ENCODE data around the gene FIBP.
"Not testable (repeated sequence)": the region's sequence is repeated elsewhere in the genome, so short reads cannot be mapped to it uniquely, and the experiment has no call there.

Gene FIBP

DNA sequence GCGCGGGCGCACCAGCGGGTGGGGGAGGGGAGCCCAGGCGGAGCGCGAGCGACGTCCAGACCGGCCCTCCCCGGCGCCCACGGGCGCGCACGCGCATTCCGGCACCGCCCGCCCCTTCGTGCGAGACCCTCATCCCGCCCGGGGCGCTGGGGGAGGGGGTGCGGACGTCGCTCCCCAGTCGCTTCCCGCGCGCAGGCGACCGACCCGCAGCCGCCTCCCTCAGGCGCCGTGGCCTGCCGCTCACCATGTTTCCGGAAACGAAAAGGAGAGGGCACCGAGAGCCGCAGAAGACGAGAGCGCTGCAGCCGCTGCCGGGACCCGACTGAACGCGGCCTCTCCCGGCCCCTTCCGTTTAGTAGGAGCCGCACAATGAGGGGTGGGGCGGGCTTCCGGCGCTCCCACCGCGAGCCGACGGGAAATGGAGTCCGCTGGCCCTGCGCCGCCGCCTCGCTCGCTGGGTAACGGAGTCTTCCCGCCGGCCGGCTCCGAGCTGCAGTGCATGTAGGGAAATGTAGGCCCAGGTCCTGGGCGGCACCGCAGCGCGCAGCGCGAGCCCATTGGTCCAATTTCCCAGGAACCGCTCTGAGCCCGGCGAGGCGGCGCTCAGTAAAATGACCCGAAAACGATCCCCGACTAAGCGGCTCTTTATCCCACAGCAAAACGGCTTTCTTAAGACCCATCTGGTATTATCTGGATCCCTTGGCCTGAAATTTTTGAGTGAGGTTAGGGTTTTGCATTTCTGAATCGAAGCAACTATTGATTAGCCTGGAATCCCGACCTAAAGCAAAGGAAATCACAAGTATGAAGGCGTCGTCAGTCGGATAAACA, 30.2 kb downstream of the FIBP start, which contains the start of gene CFL1:
CFL1 (minus strand) TSS at position 328 of the 828 bp plus-strand sequence; CDS start at position 247, 81 bp downstream.
- DNase-seq = peak; percentile 91

DNA sequence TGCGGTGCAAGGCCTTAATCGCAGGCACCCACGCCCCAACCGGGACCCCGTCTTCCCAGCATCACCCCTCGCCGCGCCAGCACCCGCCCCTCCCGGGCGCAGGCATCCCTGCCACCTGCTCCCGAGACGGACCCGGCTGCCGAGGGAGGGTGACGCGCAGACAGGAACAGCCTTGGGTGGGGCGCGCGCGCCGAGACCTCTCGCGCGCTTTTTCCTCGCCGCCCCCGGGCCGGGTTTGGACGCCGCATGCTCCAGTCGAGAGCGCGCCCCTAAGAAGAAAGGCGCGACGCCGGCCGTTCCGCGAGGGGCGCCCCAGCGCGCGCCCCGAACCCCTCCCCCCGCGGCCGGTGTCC, 30.8 kb downstream of the FIBP start:
- DNase-seq = no peak

DNA sequence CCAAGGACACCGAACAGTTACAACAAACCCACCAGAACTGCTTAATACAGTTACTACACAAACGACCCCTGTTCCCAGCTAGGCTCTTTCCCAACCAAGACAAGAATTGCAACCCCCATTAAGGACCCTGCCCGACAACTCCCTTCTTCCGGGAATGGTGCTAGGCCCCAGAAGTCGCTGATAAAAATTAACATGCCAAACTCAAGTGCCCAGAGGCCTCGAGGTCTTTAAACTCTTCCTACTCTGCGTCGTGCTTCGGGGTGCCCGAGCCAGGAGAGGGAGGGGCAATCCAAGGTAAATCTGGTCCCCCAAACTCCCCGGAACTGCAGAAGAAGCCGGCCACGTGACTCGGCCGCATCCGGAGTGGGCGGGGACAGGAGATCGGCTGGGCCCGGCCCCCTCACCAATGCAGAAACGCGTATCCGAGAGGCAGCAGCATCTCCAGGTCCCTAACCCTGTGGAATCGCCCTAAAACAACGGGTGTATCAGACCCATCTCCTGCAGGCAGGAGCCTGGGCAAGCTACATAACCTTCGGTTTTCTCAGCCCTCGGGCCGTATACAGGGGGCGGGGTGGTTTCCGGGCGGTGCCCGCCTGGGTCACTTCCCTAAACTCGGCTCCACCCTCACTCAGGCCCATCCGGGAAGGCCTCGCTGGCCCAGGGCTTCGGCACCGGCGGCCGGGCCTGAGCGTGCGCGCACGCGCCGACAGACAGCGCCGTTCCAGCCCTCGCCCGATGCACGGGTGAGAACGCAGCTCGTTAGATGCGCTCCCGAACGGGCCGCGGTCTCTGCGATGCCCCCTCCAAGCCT, 31.4 kb downstream of the FIBP start:
- peak; percentile 28 for DNase-seq

DNA sequence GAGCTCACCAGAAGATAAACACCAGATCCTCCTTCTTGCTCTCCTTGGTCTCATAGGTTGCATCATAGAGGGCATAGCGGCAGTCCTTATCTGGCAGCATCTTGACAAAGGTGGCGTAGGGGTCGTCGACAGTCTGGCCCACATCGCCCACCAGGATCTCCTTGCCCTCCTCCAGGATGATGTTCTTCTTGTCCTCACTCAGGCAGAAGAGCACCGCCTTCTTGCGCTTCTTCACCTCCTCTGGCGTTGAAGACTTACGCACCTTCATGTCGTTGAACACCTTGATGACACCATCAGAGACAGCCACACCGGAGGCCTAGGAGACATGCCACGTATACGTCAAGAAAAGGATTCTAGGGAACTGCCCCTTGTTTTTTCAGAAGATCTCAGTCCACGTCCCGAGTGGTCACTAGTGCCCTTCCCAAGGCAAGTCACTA, 32.3 kb downstream of the FIBP start:
- no peak for DNase-seq

DNA sequence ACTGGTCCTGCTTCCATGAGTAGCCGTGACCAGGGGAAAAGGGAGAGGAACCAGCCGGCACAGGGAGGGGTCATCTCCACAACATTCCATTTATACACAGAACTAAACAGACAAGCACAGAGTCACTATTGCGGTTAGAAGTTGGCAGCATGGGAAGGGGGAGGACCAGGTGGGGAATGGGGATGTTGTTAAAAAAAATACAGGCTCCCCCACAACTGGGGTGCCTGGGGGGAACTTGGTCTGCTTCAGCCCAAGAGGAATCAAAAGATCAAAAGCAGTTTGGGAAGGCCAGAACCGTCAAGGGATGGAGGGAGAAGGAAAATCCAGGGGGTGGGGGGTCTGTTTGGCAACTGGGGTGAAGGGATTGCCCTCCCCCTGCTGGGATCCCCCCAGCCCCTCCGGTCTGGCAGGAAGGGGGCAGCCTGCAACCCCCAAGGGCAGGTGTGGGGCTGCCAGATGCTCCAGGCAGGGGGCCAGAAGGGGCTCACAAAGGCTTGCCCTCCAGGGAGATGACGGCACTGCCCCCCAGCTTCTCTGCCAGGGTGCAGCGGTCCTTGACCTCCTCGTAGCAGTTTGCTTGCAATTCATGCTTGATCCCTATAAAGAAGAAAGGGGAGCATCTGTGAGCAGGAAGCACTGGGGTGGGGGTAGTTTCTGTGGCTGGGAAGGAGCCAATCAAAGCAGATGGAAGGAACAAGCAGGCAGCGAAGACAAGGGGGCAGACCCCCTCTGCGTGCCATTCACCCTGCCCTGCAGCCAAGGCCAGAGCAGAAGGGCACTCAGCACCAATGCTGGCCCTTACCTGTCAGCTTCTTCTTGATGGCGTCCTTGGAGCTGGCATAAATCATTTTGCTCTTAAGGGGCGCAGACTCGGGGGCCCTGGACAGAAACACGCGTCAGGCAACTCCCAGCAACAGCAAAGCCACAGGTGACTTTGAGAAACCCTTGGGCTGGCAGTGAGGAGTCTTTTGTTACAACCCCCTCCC, 33.1 kb downstream of the FIBP start:
- DNase-seq = no peak

DNA sequence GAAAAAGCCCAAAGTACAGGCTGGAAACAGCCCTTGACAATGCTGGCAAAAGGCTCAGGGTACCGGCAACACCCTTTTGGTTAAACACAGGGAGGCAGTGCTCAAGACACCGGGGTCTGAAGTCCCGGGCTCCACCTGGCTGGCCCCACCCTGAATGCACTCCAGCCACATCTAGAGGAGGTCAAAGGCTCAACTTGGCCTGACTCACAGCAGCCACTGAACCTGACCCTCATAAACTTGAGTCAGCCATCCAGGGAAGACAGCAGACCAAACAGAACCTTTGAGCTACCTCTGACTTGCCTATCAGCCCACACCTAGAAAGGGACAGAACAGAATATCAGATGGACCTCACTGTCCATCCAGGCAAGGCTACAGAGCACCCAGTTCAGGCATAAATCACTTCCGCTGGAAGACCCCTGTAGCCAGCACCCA, 34.1 kb downstream of the FIBP start:
- no peak for DNase-seq

DNA sequence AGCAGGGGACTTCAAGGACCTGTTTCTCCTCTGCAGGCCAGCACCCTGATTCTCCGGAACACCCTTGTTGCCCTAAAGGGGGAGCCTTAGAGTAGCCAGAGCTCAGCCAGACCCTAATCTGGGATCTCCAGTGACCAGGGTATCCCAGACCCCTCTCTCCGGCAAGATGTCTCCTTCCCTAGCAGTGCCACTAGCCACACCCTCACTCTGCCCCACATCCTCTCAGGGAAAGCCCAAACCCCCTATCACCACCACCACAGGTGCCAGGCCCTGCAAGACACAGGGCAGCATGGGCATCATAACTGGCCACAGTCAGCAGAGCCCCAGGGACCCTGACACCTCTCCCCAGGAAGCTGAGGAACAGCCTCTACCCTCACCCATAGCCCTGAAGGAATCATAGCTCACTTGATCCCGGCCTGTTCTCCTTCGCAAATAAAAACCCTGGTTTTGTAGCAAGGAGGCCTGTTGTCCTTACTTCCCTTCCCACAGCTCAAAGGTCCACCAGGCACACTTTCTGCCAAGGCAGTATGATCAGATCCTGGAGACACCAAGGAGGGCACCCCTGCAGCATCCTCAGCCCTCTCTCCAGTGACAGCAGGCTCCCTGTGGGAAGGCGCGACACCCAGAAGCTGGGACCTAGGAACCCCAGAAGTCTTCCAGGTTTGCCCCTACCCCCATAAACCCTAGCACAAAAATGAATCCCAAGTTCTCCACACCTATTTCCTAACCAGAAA, 34.9 kb downstream of the FIBP start:
- DNase-seq = no peak

DNA sequence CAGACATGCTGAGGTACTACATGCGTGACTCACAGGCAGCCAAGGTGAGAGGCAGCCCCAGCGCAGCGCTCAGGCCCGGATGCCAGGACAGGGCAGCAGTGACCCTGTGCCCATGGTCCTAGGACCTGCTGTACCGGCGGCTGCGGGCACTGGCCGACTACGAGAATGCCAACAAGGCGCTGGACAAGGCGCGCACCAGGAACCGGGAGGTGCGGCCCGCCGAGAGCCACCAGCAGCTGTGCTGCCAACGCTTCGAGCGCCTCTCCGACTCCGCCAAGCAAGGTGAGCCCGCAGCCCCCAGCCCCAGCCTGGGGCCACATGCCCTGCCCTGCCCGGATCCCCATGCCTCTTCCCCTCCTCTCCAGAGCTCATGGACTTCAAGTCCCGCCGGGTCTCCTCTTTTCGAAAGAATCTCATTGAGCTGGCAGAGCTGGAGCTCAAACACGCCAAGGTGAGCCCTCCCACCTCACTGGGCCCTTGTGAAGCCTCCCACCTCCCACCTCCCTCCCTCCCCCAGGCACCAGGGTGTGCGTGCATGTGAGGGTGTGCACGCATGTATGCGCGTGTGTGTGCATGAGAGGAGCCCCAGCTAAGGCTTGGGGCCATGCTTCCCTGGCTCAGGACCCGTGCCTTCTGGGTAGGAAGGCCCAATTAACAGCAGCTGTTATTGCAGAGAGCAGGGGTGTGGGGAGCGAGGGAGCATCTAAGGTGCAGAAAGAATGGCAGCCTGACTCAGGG, 35.6 kb downstream of the FIBP start:
- DNase-seq = no peak

DNA sequence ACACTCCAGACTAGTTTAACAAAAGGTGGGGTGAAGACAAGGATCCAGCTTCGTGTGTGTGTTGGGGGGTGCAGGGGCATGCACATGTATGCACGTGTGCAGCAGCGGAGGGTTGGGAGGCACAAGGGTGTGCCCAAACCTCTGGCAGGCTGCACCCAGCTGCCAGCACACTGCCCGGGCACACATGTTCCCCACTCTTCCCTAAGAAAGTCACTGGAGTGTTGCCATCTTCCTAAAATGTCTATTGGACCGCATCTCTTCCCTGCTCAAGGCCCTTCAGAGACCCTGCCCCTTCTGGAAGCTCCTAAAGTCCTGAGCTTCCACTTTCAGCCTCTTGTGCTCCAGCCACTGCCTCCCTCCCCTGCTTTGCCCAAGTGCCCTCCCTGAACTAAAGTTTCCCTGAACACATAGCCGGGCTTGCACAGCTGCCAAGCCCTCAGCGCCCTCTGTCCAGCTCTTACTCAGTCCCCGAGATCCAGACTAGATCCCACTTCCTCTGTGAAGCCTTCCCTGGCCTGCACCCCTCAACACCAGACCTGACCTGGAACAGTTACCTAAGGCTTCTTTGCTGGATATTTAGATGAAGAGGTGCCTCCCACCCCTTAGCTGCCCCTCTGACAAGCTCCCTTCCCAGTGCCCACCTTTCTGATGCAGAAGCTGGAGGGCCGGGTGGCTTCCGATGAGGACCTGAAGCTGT, 36.3 kb downstream of the FIBP start:
- no peak for DNase-seq

DNA sequence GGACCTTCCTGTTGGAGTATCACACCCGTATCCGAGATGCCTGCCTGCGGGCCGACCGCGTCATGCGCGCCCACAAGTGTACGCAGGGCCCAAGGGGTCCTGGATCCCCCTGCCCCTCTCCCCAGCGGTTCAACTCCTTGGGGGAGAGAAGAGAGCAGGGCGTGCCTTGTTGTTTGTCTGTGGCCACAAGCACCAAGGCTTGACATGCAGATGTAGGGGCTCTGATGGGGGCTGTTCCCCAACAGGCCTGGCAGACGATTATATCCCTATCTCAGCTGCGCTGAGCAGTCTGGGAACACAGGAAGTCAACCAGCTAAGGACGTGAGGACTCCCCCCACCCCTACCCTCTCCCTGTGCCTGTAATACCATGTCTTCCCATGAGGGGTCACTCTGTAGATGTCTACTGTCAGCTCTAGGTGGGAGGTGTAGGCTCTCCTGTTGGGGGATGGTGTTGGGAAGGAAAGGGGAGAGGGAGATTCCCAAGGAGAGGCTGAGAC, 37.1 kb downstream of the FIBP start:
- no peak for DNase-seq

DNA sequence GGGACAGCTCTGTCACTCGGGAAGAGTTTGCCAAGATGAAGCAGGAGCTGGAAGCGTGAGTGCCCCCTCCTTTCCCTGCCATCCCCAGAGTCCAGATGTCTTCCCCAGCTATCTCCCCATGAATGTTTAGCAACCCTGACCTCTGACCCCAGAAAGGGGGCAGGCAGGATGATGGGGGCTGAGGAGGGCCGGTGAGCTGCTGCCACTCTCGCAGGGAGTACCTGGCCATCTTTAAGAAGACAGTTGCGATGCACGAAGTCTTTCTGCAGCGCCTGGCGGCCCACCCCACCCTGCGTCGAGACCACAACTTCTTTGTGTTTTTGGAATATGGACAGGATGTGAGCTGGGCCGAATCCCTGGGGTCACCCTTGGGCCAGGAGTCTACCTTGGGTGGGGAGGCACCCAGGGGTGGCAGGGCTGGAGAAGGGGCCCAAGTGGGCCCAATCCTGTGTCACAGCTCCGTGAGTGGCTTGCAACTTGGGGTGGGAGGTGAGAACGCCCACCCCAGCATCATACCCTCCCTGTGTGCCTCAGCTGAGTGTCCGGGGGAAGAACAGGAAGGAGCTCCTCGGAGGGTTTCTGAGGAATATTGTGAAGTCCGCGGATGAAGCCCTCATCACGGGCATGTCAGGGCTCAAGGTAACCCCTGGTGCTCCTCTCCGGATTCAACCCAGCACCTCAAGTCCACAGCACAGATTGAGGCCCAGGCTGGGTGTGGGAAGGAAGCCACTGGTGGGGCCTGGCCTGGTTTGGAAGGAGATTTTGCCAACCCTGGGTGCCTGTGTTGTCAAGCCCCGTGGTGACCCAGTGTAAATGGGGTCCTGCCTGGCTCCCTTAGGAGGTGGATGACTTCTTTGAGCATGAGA, 37.8 kb downstream of the FIBP start:
- no peak for DNase-seq

DNA sequence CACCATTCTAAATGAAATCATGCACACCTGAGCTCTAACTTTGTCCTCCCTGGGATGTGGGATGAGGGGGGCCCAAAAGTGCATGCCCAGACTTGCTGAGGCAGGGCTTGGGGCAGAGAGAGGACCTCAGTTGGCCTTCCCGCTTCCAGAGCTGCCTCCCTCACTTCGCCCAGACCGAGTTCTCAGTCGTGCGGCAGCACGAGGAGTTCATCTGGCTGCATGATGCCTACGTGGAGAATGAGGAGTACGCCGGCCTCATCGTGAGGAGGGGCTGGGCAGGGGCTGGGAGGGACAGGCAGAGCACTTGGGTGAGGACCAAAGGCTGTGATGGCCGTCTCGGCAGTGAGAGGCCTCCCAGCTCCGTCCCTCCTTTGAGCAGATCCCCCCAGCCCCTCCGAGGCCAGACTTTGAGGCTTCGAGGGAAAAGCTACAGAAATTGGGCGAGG, 38.5 kb downstream of the FIBP start:
- no peak for DNase-seq

DNA sequence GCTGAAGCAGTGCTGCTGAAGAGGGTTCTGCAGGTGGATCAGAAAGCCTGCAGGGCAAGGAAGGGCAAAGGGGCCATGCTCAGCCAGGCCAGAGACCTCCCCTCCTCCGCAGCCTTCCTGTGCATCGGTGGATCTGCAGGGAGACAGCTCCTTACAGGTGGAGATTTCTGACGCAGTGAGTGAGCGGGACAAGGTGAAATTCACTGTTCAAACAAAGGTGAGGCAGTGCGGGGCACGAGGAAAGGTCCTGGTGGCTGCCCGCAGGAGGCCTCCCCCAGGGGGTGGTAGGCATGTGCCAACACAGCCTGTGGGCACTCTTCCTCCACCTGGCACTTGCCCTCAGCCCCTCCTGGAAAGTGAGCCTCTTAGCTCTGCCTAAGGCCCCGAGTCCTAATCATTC, 38.9 kb downstream of the FIBP start:
- DNase-seq = no peak

DNA sequence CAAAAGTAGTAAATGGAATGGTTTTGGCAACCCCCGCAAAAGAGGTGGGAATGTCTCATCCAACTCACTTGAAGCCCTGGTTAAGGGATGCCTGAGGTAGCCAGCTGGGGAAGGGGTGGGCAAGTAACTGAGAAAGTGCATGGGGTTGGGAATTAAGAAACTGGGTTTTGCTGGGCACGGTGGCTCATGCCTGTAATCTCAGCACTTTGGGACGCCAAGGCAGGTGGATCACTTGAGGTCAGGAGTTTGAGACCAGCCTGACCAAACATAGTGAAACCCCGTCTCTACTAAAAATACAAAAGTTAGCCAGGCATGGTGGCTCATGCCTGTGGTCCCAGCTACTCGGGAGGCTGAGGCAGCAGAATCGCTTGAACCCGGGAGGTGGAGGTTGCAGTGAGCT, 39.6 kb downstream of the FIBP start:
- DNase-seq = not testable (repeated sequence)

DNA sequence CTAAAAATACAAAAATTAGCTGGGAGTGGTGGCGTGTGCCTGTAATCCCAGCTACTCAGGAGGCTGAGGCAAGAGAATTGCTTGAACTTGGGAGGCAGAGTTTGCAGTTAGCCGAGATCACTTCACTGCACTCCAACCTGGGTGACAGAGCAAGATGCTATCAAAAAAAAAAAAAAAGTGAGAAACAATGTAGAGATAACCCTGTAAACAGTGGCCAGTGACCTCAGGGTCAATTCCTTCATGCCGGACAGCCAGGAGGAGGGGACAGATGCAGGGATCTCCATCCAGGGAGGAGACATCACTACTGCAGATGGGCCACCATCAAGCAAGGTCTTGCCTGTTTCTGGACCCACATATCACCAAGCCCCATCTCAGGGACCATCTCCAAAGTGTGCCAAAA, 40.5 kb downstream of the FIBP start:
- no peak for DNase-seq

DNA sequence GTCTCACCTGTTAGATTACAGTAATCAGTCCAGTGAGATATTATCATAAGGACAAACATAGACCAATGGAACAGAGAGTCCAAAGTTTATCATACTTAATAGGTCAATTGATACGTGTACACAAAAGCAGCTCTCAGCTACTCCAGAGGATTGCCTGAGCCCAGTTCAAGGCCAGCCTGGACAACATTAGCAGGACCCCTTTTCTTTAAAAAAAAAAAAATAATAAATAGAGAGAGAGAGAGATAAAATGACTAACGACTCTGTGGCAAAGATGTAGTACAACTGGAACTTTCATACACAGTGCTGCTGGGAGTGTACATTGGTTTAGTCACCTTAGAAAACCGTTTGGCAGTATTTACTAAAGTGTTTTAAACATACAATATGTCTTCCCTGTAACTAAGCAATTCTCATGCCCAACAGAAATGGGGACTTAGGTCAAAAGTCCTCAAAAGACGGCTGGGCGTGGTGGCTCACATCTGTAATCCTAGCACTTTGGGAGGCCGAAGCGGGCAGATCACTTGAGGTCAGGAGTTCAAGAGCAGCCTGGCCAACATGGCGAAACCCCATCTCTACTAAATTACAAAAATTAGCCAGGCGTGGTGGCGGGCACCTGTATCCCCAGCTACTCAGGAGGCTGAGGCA, 43.9 kb downstream of the FIBP start:
- DNase-seq = no peak

DNA sequence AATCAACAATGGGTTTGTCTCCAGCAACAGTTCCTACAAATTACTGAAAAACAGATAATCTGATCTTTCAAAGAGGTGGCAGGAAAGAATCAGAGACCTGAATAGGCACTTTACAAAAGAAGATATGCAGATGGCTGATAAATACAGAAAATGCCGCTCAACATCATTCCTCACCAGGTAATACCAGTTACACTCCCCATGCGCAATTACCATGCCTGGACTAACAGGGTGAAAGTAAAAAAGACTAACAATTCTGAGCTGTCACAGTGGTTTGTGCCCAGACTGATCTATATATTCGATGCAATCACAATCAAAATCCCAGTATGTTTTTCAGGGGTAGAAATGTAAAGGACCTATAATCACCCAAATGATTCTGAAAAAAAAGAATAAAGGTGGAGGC, 44.5 kb downstream of the FIBP start:
- DNase-seq = no peak

DNA sequence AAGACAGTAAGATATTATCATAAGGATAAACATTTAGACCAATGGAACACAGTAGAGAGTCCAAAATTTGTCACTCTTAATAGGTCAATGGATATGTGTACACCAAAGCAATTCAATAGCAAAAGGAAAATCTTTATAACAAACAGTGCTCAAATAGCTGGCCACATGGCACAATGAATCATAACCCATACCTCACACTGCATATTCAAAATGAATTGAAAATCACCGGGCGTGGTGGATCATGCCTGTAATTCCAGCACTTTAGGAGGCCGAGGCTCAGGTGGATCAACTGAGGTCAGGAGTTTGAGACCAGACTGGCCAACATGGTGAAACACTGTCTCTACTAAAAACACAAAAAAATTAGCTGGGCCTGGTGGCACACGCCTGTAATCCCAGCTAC, 46.1 kb downstream of the FIBP start:
- DNase-seq = no peak

DNA sequence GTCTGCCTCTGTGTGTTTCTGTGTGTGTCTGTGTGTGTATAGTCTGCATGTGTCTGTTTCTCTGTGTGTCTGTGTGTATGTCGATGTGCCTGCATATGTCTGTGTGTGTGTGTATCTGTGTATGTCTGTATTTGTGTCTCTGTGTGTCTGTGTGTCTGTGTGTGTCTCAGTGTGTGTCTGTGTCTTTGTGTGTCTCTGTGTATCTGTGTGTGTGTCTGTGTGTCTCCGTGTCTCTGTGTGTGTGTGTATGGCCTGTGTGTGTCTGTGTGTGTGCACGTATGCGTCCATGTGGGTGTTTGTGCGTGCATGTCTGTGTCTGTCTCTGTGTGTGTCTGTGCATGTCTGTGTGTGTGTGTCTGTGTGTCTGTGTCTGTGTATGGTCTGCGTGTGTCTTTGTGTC, 54.1 kb downstream of the FIBP start:
- no peak for DNase-seq
